Fibroblast of skin of right quadriceps (primary cell): Measurements from ENCODE around the gene FAM180A.

Experiments
- DNase-seq: peaks from one replicate; pipeline ENCODE4 v3.0.0-alpha.2; 2013

FAM180A gene

DNA sequence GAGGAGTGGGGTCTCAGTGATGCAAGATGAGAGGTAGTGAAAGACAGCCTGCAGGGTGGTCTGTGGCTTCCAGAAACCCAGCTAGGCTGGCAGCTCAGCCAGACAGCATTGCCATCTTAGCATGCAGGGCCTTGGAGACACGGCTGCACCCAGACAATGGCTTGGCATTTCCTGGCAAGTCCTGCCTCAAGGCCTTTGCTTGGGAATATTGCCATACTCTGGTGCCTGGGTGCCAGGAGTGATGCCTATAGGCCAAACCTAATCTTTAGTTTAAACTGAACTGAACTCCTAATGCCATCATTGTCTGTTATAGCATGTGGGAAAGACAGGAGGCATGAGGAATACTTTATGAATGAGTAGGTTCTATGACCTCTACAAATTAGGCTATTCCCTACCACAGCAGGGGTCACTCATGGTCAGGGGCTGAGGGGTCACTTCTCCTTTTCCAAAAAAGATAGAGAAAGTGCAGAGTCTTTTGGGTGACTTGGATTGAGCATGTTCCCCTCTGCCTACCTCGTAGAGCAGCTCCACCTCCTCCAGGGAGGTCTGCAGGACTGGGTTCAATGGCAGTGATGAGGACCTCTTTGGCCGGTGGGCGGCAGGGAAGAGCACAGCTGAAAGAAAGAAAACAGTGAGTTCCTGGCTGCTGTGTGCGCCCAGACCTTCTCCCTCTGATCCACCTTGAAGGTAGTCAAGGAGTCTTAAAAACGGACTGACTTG, 11.9 kb downstream of the FAM180A start:
- DNase-seq: no peak

DNA sequence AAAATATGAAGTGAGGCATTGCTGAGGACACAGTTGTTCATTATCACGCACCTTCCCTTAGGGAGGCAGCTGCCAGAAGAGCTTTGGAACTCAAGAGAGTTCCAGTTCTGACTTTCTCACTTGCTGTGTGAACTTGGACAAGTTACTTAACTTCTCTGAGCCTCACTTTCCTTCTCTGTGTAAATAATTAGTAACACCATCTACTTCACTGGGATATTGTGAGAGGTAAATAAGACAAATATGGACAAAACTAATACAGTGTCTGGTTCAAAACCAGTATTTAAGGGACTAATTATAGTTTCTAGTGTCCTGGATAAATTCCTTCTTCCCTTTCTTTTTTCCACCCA, 14.3 kb downstream of the FAM180A start:
- DNase-seq: no peak

DNA sequence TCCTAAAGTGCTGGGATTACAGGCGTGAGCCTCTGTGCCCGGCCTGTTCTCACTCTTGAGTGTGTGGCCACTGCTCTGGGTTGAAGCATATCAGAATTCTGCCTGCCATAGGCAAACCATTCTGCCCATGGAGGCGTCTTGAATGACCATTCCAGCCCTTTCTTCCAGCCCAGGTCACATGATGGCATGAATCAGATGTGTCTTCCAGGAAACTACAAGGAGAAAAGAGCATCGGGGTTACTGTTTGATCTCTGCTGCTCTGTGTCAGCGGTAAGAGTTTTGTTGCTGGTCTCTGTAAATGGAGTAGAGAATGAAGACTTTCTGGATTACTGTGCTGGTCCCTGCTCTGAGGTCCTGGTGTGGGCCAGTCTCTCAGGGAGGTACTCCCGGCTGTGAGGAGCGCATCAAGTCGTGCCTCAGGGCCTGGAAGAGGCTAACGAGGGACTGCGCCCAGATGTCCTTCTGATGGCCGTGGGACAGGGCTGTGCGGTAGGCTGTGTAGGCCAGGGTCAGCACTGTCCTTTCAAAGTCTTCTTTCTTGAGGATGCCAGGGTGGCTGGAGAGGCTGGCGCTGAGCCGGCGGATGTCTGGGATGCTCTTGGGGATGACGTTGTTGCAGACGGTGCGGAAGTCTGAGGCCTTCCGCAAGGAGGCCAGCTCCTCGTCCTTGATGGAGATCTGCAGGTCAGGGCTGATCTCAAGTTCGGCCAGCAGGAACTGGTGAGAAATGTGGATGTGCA, 14.8 kb downstream of the FAM180A start:
- no peak for DNase-seq

DNA sequence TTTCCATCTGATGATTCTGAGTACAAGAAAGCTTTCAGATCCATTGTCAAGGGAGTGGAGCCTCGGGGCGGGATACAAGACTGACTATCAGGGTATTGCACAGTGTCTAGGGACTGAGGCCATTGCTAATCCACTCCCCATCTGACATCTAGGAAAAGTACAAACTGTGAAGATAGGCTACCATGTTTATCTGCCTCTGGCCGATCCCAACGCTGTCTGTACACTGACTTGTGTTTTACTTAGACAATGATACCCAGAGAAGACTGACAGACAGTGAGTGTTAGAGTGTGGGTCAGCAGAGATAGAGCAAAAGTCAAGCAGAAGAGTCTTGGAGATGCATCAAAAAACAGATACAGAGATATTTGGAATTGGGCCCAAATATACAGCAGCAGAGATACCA, 17.5 kb downstream of the FAM180A start:
- DNase-seq: no peak

DNA sequence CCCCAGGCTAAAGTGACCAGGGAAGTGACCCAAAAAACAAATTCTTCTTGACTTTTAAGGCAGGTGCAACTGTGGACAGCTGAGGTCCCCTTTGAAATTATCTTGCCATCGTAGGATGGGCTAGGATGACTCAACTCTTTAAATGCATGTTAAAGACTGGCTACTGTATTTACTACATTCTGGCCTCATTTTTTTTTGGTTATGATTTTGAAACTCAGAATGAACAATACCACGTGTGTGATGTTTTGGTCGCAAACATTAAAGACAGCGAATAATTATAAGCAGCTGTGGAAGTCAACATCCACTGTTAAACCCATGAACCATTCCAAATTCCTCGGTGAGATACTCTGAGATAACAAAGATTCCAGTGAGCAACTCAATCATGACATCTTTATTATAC, 19.4 kb downstream of the FAM180A start:
- DNase-seq: peak; percentile 59

DNA sequence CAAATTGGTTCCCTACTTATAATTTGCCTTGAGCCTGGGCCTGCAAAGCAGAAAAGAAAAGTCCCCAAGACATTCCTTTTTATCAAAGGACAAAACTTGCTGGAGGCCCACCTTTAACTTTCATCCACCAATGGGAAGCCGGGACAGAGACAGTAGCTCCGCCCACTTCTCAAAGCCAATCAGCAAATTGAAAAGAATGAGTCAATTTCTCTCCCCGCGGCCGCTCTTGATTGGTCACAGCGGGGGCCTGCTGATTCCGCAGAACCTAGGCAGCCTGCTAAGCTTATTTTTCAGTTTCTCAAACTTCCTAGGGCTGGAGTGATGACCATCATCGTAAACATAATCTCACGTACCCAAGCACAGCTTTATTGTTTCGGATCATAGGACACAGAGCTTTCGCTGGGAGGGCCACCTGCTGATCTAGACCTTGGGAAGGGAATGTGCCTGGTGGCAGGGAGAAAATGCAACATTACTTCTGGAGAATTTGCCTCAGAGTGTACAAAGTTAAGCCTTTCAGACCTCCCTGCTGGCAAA, 20.4 kb downstream of the FAM180A start, which contains the start of gene SLC13A4:
TSS of gene SLC13A4 (minus strand) at position 51 of the 534 bp plus-strand sequence. CDS start 690 bp downstream, outside the sequence.
- no peak for DNase-seq

DNA sequence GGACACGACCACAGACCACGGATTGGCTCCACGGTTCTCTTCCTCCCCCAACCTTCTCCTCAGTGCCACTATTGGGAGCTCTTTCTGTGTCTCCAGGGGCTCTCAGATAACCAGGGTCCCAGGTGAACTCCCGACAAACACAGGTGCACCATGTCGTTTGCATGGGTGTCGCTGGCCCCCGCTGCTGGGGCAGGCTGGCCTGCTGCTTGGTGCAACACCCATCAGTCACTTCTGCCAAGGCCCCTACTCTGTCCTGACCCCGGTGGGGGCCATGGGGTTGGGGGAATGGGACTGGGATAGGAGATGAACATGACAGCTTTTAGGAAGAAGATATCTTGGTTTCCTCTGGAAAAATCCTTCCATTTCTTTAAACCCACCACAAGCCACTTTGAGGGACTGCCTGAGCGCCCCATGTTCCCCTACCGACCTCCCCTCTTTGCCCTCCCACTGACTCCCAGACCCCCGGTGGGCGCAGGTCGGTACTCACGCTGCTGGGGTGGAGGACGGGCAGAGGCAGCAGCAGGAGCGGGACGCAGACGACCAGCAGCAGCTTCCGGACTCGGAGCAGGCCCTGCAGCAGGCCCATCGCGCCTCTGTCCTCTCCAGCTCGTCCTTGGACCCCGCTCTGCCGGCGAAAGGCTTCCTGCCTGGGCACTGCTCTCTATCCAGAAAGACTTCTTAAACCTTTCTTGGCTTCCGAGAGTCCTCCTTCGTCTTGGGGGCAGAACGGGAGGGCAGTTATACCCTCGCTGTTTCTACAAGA, 21.5 kb downstream of the FAM180A start:
- DNase-seq: no peak

DNA sequence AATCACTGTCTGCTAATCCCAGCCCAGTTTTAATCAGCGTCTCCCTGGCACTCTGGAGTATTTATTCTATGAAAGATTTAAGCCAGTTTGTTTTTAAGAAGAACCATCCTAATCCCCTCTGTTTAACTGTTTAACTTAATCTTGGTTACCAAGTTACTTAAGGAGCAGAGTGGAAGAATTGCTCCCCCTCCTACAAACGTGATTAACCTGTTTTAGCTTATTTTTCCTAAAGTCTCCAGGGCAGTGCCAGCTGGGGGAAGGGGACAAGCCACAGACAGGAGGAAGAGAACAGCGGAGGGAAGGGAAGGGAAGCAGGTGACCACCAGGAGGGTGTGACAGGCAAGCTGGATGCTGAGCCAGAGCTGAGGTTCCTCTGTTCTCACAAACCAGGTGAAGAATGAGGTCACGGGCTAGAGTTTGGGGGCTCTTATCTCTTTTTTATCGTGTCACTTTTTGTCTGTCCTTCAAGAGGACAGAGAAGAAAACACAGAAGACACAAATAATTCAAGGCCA, 22.3 kb downstream of the FAM180A start:
- no peak for DNase-seq

DNA sequence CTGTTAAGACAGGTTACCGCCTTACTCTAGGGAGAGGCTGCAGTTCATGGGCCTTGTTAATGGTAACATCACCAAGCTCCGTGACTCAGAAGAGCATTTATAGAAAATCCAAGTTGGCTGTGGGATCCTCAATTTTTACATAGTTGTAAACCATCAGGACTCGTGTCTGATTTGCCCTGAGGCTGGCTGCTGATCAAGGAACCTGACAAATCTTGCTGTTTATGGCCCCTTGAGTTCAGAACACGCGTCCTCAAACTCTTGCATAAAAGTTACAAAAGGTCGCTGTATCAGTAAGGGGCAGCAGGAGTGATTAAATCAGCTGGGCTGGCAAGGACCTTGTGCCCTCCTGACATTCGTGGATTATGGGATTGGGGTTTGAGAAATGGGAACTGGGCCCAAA, 25.2 kb downstream of the FAM180A start:
- DNase-seq: no peak

DNA sequence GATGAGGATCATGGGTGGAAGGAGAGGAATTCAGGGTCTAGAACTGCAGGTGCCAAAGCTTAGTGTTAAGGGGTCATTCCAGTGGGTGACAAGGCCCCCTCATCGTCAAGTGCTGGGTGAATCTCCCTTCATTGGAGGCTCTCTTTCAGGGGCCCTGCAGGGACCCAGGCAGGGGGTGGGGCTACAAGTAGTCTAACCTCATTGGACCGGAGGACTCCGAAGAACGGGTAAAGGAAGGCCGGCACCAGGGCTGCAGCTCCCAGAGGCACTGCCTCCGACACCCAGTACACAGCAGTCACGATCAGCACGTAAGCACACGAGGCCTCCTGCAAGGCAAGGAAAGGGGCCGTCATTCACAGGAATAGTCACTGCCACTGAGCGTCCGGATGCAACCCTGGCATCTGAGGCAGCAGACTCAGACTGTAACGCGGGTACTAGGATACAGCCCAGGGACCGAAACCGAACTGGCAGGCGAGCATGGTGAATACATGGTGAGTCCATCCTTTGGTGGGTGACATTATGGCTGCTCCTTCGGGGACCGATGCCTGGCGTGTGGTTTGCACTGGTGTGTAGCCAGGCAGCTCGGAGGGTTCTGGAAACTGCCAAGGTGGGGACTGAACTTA, 27.3 kb downstream of the FAM180A start:
- no peak for DNase-seq

DNA sequence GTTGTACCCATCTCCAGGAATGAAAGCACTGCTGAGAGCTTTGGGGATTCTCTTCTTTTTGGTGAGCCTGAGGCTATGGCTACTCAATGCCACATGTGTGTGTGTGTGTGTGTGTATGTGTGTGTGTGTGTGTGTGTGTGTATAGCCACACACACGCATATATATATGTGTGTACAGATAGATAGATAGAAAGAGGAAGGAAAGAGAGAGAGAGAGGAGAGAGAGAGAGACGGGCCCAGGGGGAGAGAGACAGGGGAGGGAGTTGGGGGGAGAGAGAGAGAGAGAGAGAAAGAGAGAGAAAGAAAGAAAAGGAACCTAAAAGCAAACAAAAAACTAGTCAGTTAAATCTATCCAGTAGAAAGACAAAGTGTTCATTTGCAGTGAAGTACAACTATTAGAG, 28.9 kb downstream of the FAM180A start:
- DNase-seq: no peak

DNA sequence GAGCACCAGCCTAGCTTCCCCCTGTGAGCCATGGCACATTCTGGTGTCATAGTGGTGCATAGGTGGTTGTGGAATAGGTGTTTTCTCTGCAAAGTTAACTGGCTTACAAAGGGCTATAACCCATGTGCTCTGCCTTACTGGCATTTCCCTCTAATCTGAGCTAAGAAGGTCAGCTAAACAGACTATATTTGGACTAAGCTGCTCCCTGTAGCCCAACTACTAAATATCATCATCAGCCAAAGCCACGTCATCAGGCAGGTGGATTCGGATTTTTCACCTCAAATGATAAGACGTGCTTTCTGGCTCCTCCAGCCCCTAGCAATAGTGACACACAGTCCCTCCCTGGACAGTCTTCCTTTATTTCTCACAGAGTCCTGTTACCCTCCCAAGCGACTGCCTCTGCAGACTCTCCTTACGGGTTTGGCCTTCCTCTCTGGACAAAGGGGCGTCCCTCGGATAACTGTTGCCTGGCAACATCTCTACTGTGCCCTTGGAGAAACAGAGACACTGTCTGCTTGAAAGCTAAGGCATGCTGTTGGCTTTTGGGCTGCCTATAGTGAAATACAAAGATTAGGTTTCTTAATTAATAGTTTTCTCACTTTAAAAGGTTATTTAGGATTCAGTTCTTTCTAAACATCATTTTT, 29.7 kb downstream of the FAM180A start:
- DNase-seq: no peak

DNA sequence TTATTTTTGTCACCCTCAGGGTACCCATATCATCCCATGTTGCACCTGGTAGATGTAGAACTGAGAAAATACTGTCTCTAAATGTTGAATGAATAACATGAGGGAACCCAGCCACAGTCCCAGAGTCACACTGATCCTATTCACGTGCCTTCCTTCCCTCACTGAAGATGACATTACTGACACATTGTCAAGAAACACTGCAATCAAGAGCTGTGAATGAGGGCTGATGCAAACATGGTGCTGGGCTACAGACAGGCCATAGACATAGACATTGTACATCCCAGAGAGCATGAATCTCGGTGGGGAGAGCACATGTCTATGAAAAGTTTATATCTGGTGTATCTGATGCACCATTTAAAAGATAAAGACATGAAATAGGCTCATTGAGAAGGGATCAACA, 30.4 kb downstream of the FAM180A start:
- no peak for DNase-seq

DNA sequence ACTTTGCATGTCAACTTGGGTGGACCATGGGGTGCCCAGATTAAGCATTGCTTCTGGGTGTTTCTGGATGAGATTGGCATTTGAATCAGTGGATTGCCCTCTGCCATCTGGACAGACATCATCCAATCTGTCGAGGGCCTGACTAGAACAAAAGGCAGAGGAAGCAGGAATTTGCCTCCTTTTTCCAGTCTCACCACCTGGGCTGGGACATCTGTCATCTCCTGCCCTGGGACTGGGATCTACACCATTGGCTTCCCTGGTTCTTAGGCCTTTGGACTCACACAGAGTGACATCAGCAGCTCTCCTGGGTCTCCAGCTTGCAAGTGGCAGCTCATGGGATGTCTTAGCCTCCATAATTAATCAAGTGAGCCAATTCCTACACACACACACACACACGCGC, 30.9 kb downstream of the FAM180A start:
- no peak for DNase-seq

DNA sequence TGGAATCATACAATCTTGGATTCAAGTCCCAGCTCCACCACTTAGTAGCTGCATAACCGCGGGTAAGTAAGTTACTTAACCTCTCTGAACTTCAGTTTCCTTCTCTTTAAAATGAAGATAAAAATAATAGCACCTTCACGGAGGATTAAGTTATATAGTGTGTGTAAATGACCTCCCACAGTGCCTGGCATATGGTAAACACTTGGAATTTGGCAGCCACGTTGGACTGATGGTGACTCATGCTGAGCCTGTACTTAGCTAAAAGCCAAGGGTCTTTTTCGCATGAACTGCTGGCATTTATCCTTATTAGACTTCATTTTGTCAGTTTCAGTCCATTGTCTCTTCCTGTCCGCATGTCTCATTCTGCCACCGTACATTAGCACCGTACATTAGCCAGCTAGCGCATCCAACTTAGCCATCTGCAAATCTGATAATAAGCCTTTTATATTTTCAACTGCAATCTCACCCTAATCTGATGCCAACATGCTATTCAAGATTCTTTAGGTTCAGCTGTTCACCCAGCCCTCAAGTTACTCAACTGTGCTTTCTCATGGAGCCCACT, 31.9 kb downstream of the FAM180A start:
- DNase-seq: peak; percentile 81

DNA sequence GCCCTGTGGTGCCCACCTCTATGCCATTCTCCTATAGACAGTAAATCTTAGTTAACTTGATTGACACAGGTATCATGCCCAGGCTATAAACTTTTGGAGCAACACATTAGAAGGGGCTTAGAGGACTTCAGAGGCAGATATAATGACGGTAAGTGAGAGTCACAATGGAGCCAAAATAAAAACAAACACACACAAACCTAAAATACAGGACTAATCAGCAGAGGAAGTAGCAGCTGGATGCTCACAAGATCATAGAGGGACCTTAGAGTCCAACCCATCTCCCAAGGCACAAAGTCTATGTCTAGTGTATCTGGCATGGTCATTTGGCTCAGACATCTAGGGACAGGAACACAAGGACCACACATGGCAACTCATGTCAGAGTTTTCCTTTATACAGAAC, 32.9 kb downstream of the FAM180A start:
- DNase-seq: no peak

DNA sequence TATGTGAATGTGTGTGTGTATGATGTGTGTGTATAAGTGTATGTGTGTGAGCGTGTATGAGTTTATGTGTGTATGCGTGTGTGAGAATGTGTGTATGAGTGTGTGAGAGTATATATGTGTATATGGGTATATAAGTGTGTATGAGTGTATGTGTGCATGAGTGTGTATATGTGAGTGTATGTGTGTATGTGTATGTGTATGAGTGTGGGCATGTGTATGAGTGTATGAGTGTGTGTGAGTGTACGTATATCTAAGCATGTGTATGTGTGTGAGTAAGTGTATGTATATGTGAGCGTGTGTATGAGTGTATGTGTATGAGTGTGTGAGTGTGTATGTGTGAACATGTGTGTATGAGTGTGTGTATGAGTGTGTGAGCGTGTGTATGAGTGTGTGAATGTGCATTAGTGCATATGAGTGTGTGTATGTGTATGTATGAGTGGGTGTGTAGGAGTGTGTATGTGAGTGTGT, 33.5 kb downstream of the FAM180A start:
- DNase-seq: no peak

DNA sequence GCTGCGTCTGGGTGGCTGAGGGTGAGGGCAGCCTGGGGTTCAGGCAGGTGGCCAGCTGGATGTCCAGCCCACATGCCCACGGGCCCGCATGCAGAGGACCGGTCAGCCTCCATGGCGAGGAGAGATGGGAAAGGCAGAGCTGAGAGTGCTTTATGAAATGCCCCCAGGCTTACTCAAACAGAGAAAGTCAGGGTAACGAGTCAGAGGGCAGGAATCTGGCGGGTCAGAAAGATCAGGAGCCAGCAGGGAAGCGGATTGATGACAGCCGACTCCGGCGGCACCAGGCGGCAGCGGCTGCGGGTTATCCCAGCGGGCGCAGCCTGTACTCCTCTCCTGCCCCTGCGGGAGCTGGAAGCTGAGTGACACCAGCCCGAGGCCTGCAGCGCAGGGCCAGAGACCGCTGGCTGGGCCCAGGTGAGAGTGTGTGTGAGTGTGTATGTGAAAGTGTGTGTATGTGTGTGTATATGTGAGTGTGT, 34.0 kb downstream of the FAM180A start:
- peak; percentile 65 for DNase-seq

DNA sequence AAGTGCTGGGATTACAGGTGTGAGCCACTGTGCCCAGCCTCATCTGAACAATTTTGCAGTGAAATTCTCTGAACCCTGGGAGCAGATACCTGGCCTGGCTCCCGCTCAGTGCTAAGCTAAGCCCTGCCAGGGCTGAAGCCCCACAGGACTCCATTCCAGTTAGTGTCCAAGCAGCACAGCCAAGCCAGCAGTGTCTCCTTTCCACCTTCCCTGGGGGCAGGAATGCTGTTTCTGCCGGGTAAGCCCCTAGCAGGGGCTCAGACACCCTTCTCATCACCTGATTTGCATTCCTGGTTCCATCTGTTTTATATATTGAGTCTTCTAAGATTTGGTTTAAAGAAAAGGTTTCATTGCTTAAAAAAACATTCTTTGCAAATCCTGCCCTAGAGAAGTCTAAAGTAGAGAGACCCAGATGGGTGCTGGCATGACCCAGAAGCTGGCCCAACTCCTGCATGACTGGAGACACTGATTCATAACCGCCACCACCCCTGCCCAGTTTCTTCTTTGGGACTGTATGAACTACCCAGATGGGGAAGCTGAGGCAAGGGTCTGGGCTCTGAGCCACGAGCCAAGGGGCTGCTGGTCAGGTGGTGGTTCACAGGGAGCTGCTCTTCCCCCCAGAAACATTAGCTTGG, 34.7 kb downstream of the FAM180A start:
- DNase-seq: no peak

DNA sequence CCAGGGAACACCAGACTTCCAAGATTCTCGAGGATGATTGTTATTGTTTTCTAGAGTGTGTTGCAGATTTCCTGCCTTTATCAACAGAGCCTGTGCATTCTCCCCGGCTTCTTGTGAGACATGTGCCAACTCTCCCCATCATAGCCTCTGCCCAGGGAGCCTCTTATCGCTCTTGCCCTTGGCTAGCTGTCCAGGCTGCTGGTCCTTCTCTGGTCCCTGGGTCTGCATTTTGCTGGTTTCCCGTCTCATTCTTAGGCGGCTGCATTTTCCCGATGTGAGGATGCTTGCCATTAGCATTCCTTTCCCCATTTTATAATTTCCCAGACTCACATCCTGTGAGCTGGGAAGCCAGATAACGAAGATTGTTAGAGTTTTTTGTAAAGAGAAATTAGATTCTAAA, 35.8 kb downstream of the FAM180A start:
- no peak for DNase-seq

DNA sequence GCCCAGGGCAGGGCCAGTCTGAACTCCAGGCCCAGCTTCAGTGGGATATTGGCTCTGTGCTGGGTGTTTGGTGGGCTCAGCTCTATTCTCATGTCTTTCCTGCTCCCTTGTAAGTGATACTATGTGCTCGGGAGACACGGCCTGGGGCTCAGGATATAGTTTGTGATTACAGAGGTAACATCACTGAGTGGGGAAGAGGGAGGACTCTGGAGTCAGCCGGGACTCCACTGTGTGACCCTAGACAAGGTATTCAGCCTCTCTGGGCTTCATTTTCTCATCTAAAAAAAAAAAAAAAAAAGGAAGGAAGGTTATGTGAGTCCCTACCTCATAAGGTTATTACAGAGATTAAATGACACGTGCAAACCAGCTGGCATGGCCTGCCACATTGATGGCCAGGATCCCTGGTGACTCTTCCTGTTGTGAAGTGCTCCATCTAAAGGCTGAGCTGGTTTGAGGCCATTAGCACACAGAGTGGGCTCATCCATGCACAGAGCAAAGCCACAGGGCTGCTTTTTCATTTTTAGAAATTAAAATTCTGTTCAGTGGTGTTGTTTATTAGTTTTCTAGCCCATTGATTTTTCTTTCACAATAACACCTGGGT, 36.3 kb downstream of the FAM180A start:
- no peak for DNase-seq
